H1 (cell line): ENCODE measurements around the gene ARID2.

Experiments
- POLR2A ChIP-seq, 2 experiments: IDR thresholded peaks; 1 replicate in 1 of 2; 2 replicates in 1 of 2; pipeline ENCODE4 v1.6.1; 2011; ENCODE audit warnings: low read depth in 2 of 2, low read length in 2 of 2, mild to moderate bottlenecking in 2 of 2; ENCODE audit errors: control extremely low read depth in 1 of 2
- POLR2AphosphoS5 ChIP-seq: IDR thresholded peaks from 2 replicates; pipeline ENCODE4 v1.6.1; 2011; ENCODE audit warnings: low read depth, low read length
- TAF1 ChIP-seq: IDR thresholded peaks from 2 replicates; pipeline ENCODE4 v1.6.1; 2011; ENCODE audit warnings: mild to moderate bottlenecking, low read depth, low read length
- TF ChIP-seq, protein P1 (sequence below), 3 experiments: IDR thresholded peaks; 1 replicate in 2 of 3; 2 replicates in 1 of 3; pipeline versions ENCODE4 v1.5.1 to v1.6.1; 2011; ENCODE audit warnings: low read length in 3 of 3, mild to moderate bottlenecking in 3 of 3, inconsistent platforms in 2 of 3, low read depth in 1 of 3, moderate library complexity in 1 of 3; ENCODE audit not compliant: insufficient read depth in 1 of 3; ENCODE audit errors: control extremely low read depth in 1 of 3

DNA sequence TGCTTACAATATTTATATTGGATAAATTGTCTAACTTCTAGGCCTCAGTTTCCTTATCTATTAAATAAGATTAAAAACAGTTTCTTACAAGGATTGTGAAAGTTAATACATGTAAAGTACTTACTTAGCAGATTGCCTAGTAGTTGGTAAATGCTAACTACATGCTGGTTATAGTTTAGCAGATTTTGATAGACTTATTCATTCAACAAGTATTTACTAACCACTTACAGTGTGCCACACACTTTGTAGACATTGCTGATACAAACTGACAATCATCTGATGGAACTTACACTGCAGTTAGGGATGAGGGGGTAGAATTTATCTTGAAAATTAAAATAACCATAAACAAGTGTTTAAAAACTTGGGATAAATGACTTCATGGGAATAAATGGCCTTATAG lies 50.4 kb downstream of the ARID2 start:
- TF ChIP-seq, protein P1, sequence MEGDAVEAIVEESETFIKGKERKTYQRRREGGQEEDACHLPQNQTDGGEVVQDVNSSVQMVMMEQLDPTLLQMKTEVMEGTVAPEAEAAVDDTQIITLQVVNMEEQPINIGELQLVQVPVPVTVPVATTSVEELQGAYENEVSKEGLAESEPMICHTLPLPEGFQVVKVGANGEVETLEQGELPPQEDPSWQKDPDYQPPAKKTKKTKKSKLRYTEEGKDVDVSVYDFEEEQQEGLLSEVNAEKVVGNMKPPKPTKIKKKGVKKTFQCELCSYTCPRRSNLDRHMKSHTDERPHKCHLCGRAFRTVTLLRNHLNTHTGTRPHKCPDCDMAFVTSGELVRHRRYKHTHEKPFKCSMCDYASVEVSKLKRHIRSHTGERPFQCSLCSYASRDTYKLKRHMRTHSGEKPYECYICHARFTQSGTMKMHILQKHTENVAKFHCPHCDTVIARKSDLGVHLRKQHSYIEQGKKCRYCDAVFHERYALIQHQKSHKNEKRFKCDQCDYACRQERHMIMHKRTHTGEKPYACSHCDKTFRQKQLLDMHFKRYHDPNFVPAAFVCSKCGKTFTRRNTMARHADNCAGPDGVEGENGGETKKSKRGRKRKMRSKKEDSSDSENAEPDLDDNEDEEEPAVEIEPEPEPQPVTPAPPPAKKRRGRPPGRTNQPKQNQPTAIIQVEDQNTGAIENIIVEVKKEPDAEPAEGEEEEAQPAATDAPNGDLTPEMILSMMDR (IDR thresholded peaks at IDR 0.05; ENCODE audit: control extremely low read depth in 1 of 3, insufficient read depth in 1 of 3, low read depth in 1 of 3, low read length in 3 of 3): no peak
- no peak for TF ChIP-seq POLR2A (IDR thresholded peaks at IDR 0.05; ENCODE audit: control extremely low read depth in 1 of 2, low read depth in 2 of 2, low read length in 2 of 2)
- no peak for TF ChIP-seq POLR2AphosphoS5
- TF ChIP-seq TAF1: no peak
